ENCODE measurements around the gene BYSL.
A peak's percentile ranks its signal among the peaks of the same experiment; 100 is the strongest.

BYSL gene

GRCh38 chr6:41878246-41878645 is 43.1 kb upstream of the BYSL start:
- no peak overlapping the region for H3K27ac ChIP-seq (ENCODE audit: low read depth, low read length)
- peak; percentile 82 for DNase-seq

DNA sequence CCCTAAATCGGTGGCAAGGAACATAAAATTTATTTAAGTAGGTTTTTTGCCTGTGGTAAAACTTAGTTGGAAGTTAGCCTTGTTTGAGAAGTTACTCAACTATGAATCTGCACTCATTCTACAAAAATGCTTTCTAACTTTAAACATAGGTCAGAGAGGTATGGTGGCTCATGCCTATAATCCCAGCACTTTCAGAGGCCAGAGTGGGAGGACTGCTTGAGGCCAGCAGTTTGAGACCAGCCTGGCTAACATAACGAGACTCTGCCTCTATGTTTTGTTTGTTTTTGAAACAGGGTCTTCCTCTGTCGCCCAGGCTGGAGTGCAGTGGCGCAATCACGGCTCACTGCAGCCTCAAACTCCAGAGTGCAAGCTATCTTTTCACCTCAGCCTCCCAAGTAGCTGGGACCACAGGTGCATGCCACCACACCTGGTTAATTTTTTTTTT is 42.3 kb upstream of the BYSL start:
- Histone ChIP-seq H3K79me1 (ENCODE audit: low read length) (no peaks in the 10 kb centered on the region), H3K4me1 (ENCODE audit: control insufficient read depth, low read depth, low read length) (no peaks in the 10 kb centered on the region), H2BK120ac (ENCODE audit: low read depth, low read length) (no peak overlapping the region), H2BK5ac (ENCODE audit: low read length) (no peak overlapping the region), H3K79me2 (ENCODE audit: control insufficient read depth, insufficient read depth, low read length) (no peaks in the 10 kb centered on the region), H3K27ac (ENCODE audit: low read depth, low read length) (no peak overlapping the region), H3K4me3 (ENCODE audit: low read length) (no peak overlapping the region), H3K4ac (ENCODE audit: low read depth, low read length) (no peak overlapping the region), H4K8ac (ENCODE audit: low read depth, low read length) (peak overlapping the region; percentile 28), H3K9ac (ENCODE audit: low read length) (no peak overlapping the region), H2BK15ac (replicated peaks; ENCODE audit: low read depth) (no peak overlapping the region), H3K36me3 (ENCODE audit: control insufficient read depth, insufficient read depth, low read length) (no peaks in the 10 kb centered on the region), H3K56ac (ENCODE audit: low read length) (no peak overlapping the region), H2AK5ac (ENCODE audit: low read length) (no peak overlapping the region), H4K5ac (ENCODE audit: low read length) (no peak overlapping the region), H3K27me3 (ENCODE audit: insufficient read depth, low read length, poor library complexity) (no peaks in the 10 kb centered on the region), H3K23ac (ENCODE audit: low read length) (no peak overlapping the region), H3K18ac (ENCODE audit: low read length) (no peak overlapping the region), H3K4me2 (ENCODE audit: low read length) (no peak overlapping the region)
- no peak for DNase-seq
- no CpG with 5 or more reads among the region's 5 CpGs for WGBS (ENCODE audit: extremely low coverage, insufficient coverage, low lambda C conversion rate)

More at GRCh38 chr6:41878246-41878645, 43.1 kb upstream of the BYSL start:
- H2AK5ac ChIP-seq (ENCODE audit: low read length) = no peak overlapping the region
- no peaks in the 10 kb centered on the region for H3K36me3 ChIP-seq (ENCODE audit: control insufficient read depth, insufficient read depth, low read length)
- H4K8ac ChIP-seq (ENCODE audit: low read depth, low read length) = no peak overlapping the region
- no CpG with 5 or more reads among the region's 2 CpGs for WGBS (ENCODE audit: extremely low coverage, insufficient coverage, low lambda C conversion rate)
- no peak overlapping the region for H3K4ac ChIP-seq (ENCODE audit: low read depth, low read length)
- H3K9ac ChIP-seq (ENCODE audit: low read length) = no peak overlapping the region
- H3K4me3 ChIP-seq (ENCODE audit: low read length) = no peak overlapping the region
- no peak overlapping the region for H3K56ac ChIP-seq (ENCODE audit: low read length)
- no peak overlapping the region for H3K23ac ChIP-seq (ENCODE audit: low read length)
- H2BK15ac ChIP-seq (replicated peaks; ENCODE audit: low read depth) = no peak overlapping the region
- no peak overlapping the region for H2BK120ac ChIP-seq (ENCODE audit: low read depth, low read length)
- no peaks in the 10 kb centered on the region for H3K79me2 ChIP-seq (ENCODE audit: control insufficient read depth, insufficient read depth, low read length)
- H4K5ac ChIP-seq (ENCODE audit: low read length) = no peak overlapping the region
- H3K18ac ChIP-seq (ENCODE audit: low read length) = no peak overlapping the region
- no peaks in the 10 kb centered on the region for H3K79me1 ChIP-seq (ENCODE audit: low read length)
- H3K27me3 ChIP-seq (ENCODE audit: insufficient read depth, low read length, poor library complexity) = no peaks in the 10 kb centered on the region
- no peak overlapping the region for H3K4me2 ChIP-seq (ENCODE audit: low read length)
- no peak overlapping the region for H2BK5ac ChIP-seq (ENCODE audit: low read length)
- no peaks in the 10 kb centered on the region for H3K4me1 ChIP-seq (ENCODE audit: control insufficient read depth, low read depth, low read length)

DNA sequence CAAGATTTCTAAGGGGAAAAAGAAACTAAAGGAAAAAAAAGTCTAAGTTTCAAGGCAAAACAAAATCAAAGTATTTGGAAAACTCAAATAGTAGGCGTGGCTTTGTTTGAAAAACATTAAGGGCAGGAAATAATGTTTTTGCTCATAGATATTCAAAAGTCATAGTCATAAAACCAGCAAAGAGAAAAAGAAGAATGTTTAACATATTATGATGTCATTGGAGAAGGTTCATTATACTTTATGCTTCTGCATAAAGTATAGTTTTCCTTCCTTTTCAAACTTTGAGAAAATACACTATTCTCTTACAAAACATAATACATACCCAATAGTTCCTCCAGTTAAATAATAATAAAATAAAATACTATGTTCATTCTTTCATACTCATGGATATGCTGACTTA is 39.8 kb upstream of the BYSL start:
- H3K4me3 ChIP-seq (ENCODE audit: low read length) = no peak overlapping the region
- no peak for DNase-seq
- no CpG with 5 or more reads among the region's 1 CpG for WGBS (ENCODE audit: extremely low coverage, insufficient coverage, low lambda C conversion rate)

GRCh38 chr6:41884957-41885356 is 36.3 kb upstream of the BYSL start:
- Histone ChIP-seq H3K79me2 (ENCODE audit: control insufficient read depth, insufficient read depth, low read length) (no peaks in the 10 kb centered on the region), H3K23ac (ENCODE audit: low read length) (no peak overlapping the region), H3K79me1 (ENCODE audit: low read length) (no peaks in the 10 kb centered on the region), H2BK120ac (ENCODE audit: low read depth, low read length) (no peak overlapping the region), H3K4ac (ENCODE audit: low read depth, low read length) (no peak overlapping the region), H3K18ac (ENCODE audit: low read length) (no peak overlapping the region), H3K9ac (ENCODE audit: low read length) (no peak overlapping the region), H3K4me2 (ENCODE audit: low read length) (no peak overlapping the region), H3K36me3 (ENCODE audit: control insufficient read depth, insufficient read depth, low read length) (no peaks in the 10 kb centered on the region), H2AK5ac (ENCODE audit: low read length) (no peak overlapping the region), H3K4me1 (ENCODE audit: control insufficient read depth, low read depth, low read length) (no peaks in the 10 kb centered on the region), H3K4me3 (ENCODE audit: low read length) (no peak overlapping the region), H3K27ac (ENCODE audit: low read depth, low read length) (no peak overlapping the region), H3K56ac (ENCODE audit: low read length) (no peak overlapping the region), H2BK5ac (ENCODE audit: low read length) (no peak overlapping the region), H4K5ac (ENCODE audit: low read length) (no peak overlapping the region), H2BK15ac (replicated peaks; ENCODE audit: low read depth) (no peak overlapping the region), H3K27me3 (ENCODE audit: insufficient read depth, low read length, poor library complexity) (no peaks in the 10 kb centered on the region), H4K8ac (ENCODE audit: low read depth, low read length) (no peak overlapping the region)
- WGBS (ENCODE audit: extremely low coverage, insufficient coverage, low lambda C conversion rate) = no CpG with 5 or more reads among the region's 5 CpGs
- no peak for DNase-seq

More for the DNA sequence above, 39.8 kb upstream of the BYSL start:
- no peak overlapping the region for H2BK120ac ChIP-seq (ENCODE audit: low read depth, low read length)
- no peaks in the 10 kb centered on the region for H3K79me1 ChIP-seq (ENCODE audit: low read length)
- H4K8ac ChIP-seq (ENCODE audit: low read depth, low read length) = no peak overlapping the region
- H3K4me2 ChIP-seq (ENCODE audit: low read length) = no peak overlapping the region
- no peaks in the 10 kb centered on the region for H3K79me2 ChIP-seq (ENCODE audit: control insufficient read depth, insufficient read depth, low read length)
- no peak overlapping the region for H2BK5ac ChIP-seq (ENCODE audit: low read length)
- H3K18ac ChIP-seq (ENCODE audit: low read length) = no peak overlapping the region
- no peaks in the 10 kb centered on the region for H3K4me1 ChIP-seq (ENCODE audit: control insufficient read depth, low read depth, low read length)
- H4K5ac ChIP-seq (ENCODE audit: low read length) = no peak overlapping the region
- H2BK15ac ChIP-seq (replicated peaks; ENCODE audit: low read depth) = no peak overlapping the region
- no peak overlapping the region for H2AK5ac ChIP-seq (ENCODE audit: low read length)
- no peaks in the 10 kb centered on the region for H3K36me3 ChIP-seq (ENCODE audit: control insufficient read depth, insufficient read depth, low read length)
- no peak overlapping the region for H3K4ac ChIP-seq (ENCODE audit: low read depth, low read length)
- H3K56ac ChIP-seq (ENCODE audit: low read length) = no peak overlapping the region
- H3K27ac ChIP-seq (ENCODE audit: low read depth, low read length) = no peak overlapping the region
- no peaks in the 10 kb centered on the region for H3K27me3 ChIP-seq (ENCODE audit: insufficient read depth, low read length, poor library complexity)
- H3K23ac ChIP-seq (ENCODE audit: low read length) = no peak overlapping the region
- no peak overlapping the region for H3K9ac ChIP-seq (ENCODE audit: low read length)

DNA sequence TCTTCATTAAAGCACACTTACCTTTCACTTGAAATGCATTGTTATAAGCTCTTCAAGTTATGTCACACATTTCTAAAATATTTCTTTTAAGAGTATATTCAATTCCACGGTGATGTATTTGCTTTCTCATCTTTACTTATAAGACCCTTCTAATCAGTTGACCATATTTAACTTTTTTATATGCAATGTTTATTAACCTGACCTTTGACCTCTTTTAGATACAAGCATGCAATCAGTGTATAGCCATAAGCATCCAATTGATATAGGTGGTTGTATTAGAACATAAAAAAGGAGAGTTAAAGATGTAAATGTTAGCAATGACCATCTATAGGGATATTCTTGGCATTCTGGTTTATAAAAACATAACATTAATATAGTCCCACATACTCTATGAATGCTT is 35.4 kb upstream of the BYSL start:
- Histone ChIP-seq H3K27me3 (ENCODE audit: insufficient read depth, low read length, poor library complexity) (no peaks in the 10 kb centered on the region), H3K27ac (ENCODE audit: low read depth, low read length) (no peak overlapping the region), H3K18ac (ENCODE audit: low read length) (no peak overlapping the region), H3K4me1 (ENCODE audit: control insufficient read depth, low read depth, low read length) (no peaks in the 10 kb centered on the region), H3K4me2 (ENCODE audit: low read length) (no peak overlapping the region), H2AK5ac (ENCODE audit: low read length) (no peak overlapping the region), H2BK15ac (replicated peaks; ENCODE audit: low read depth) (no peak overlapping the region), H3K36me3 (ENCODE audit: control insufficient read depth, insufficient read depth, low read length) (no peaks in the 10 kb centered on the region), H4K8ac (ENCODE audit: low read depth, low read length) (no peak overlapping the region), H2BK120ac (ENCODE audit: low read depth, low read length) (no peak overlapping the region), H3K79me1 (ENCODE audit: low read length) (no peaks in the 10 kb centered on the region), H4K5ac (ENCODE audit: low read length) (no peak overlapping the region), H3K4ac (ENCODE audit: low read depth, low read length) (no peak overlapping the region), H3K56ac (ENCODE audit: low read length) (no peak overlapping the region), H2BK5ac (ENCODE audit: low read length) (no peak overlapping the region), H3K4me3 (ENCODE audit: low read length) (no peak overlapping the region), H3K79me2 (ENCODE audit: control insufficient read depth, insufficient read depth, low read length) (no peaks in the 10 kb centered on the region), H3K23ac (ENCODE audit: low read length) (no peak overlapping the region), H3K9ac (ENCODE audit: low read length) (no peak overlapping the region)
- no CpG with 5 or more reads among the region's 1 CpG for WGBS (ENCODE audit: extremely low coverage, insufficient coverage, low lambda C conversion rate)
- no peak for DNase-seq

- Histone ChIP-seq H2BK15ac (replicated peaks; ENCODE audit: low read depth) (no peak overlapping the region), H3K27ac (ENCODE audit: low read depth, low read length) (no peak overlapping the region), H3K4ac (ENCODE audit: low read depth, low read length) (no peak overlapping the region), H3K56ac (ENCODE audit: low read length) (no peak overlapping the region), H3K4me1 (ENCODE audit: control insufficient read depth, low read depth, low read length) (no peaks in the 10 kb centered on the region), H3K9ac (ENCODE audit: low read length) (no peak overlapping the region), H3K79me1 (ENCODE audit: low read length) (no peaks in the 10 kb centered on the region), H3K79me2 (ENCODE audit: control insufficient read depth, insufficient read depth, low read length) (no peaks in the 10 kb centered on the region), H3K18ac (ENCODE audit: low read length) (no peak overlapping the region), H3K36me3 (ENCODE audit: control insufficient read depth, insufficient read depth, low read length) (no peaks in the 10 kb centered on the region), H2AK5ac (ENCODE audit: low read length) (no peak overlapping the region), H4K8ac (ENCODE audit: low read depth, low read length) (no peak overlapping the region), H2BK120ac (ENCODE audit: low read depth, low read length) (no peak overlapping the region), H3K27me3 (ENCODE audit: insufficient read depth, low read length, poor library complexity) (no peaks in the 10 kb centered on the region), H4K5ac (ENCODE audit: low read length) (no peak overlapping the region), H3K4me2 (ENCODE audit: low read length) (no peak overlapping the region), H3K23ac (ENCODE audit: low read length) (no peak overlapping the region), H3K4me3 (ENCODE audit: low read length) (no peak overlapping the region), H2BK5ac (ENCODE audit: low read length) (no peak overlapping the region)
- WGBS (ENCODE audit: extremely low coverage, insufficient coverage, low lambda C conversion rate) = no CpG with 5 or more reads among the region's 4 CpGs
- DNase-seq = peak; percentile 57
These were observed 34.0 kb upstream of the BYSL start for GRCh38 chr6:41887331-41887751.
